DND-41 (cell line): Measurements from ENCODE around the gene ZNF8.

Experiments used
- EZH2 ChIP-seq: IDR thresholded peaks from 3 replicates; pipeline ENCODE4 v1.6.1; 2012; ENCODE audit warnings: borderline replicate concordance, low read depth, mild to moderate bottlenecking, moderate library complexity, low read length, inconsistent platforms; ENCODE audit not compliant: severe bottlenecking
- TF ChIP-seq, protein P1 (sequence below): IDR thresholded peaks from 2 replicates; pipeline ENCODE4 v1.5.1; 2012; ENCODE audit warnings: borderline replicate concordance, low read length, moderate library complexity, mild to moderate bottlenecking; ENCODE audit not compliant: poor library complexity, severe bottlenecking; ENCODE audit errors: extremely low read depth

- TF ChIP-seq, protein P1, sequence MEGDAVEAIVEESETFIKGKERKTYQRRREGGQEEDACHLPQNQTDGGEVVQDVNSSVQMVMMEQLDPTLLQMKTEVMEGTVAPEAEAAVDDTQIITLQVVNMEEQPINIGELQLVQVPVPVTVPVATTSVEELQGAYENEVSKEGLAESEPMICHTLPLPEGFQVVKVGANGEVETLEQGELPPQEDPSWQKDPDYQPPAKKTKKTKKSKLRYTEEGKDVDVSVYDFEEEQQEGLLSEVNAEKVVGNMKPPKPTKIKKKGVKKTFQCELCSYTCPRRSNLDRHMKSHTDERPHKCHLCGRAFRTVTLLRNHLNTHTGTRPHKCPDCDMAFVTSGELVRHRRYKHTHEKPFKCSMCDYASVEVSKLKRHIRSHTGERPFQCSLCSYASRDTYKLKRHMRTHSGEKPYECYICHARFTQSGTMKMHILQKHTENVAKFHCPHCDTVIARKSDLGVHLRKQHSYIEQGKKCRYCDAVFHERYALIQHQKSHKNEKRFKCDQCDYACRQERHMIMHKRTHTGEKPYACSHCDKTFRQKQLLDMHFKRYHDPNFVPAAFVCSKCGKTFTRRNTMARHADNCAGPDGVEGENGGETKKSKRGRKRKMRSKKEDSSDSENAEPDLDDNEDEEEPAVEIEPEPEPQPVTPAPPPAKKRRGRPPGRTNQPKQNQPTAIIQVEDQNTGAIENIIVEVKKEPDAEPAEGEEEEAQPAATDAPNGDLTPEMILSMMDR = no peak
- no peak for TF ChIP-seq EZH2
Measured at GRCh38 chr19:58268344-58268743, 10.4 kb upstream of the ZNF8 start.
